HFFc6 (cell line): Measurements from ENCODE around the gene VPS37D. TPM values are rescaled to one million over a fixed set of nuclear protein-coding genes. Genes with fewer than 3 reads are reported as not detected.

Source experiments
- DNase-seq: peaks from one replicate; pipeline ENCODE4 v3.0.0-alpha.2; 2018
- H3K27ac Mint-ChIP-seq: 2 replicates; pipeline ENCODE4 v1.8.0; 2020; ENCODE audit warnings: mild to moderate bottlenecking, mixed read lengths
- H3K27me3 Mint-ChIP-seq: 2 replicates; pipeline ENCODE4 v1.8.0; 2021; ENCODE audit warnings: mild to moderate bottlenecking, moderate library complexity, mixed read lengths; ENCODE audit not compliant: insufficient read depth
- H3K36me3 Mint-ChIP-seq: 2 replicates; pipeline ENCODE4 v1.8.0; 2021; ENCODE audit warnings: low read depth, mixed read lengths
- H3K4me1 Mint-ChIP-seq: 2 replicates; pipeline ENCODE4 v1.8.0; 2020; ENCODE audit warnings: low read depth, mixed read lengths
- H3K4me3 Mint-ChIP-seq: 2 replicates; pipeline ENCODE4 v1.8.0; 2020; ENCODE audit warnings: mild to moderate bottlenecking, moderate library complexity, mixed read lengths
- H3K9me3 Mint-ChIP-seq: 2 replicates; pipeline ENCODE4 v1.8.0; 2020; ENCODE audit warnings: mild to moderate bottlenecking, mixed read lengths
- CTCF ChIP-seq: fragments of 200-600 bp; sonication (generic); IDR thresholded peaks from 2 replicates; pipeline ENCODE4 v1.5.0; 2021; ENCODE audit warnings: antibody characterized with exemption, mild to moderate bottlenecking
- total RNA-seq, 6 experiments: library from RNA; stranded (reverse); fragmentation: NEBNext Ultra II Directional; extraction: Animal tissue kit (Norgen Biotek cat#: 25700); gene quantifications; 2 replicates in 1 of 6; 3 replicates in 5 of 6; pipeline ENCODE4 v1.2.3, GENCODE V29; 2021

VPS37D gene
- total RNA-seq, 6 experiments from 2014 or later = 2.4 to 3.1 (median 2.7) TPM

DNA sequence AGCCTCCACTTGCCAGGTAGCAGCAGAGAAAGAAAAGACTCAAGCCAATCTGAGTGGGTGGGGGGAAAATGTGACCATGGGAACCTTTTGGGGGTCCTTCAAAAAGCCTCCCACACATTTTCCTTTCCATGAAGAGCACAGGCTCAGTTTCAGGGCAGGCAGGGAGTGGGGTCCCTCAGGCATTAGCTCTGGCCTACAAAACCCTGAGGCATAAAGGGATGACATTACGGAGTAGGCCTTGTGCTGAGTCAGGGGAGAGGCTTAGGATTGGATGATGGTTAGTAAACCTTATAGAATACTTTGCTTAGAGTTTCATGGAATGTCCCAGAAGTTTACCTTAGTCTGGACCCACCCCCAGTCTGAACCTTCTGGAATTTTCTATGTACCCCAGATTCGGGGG lies 12.1 kb downstream of the VPS37D start:
- Mint-ChIP-seq H3K9me3 (no peaks in the 10 kb centered on the region), H3K27ac (no peak overlapping the region), H3K4me1 (peaks cover 27% of the 10 kb centered on the region), H3K36me3 (peaks cover 20% of the 10 kb centered on the region), H3K4me3 (no peak overlapping the region), H3K27me3 (no peaks in the 10 kb centered on the region; the same call in 1 of the 2 replicates)
- TF ChIP-seq CTCF = no peak
- DNase-seq = no peak

GRCh38 chr7:73680501-73680900 lies 12.9 kb downstream of the VPS37D start:
- DNase-seq = no peak
- no peak overlapping the region for H3K27ac Mint-ChIP-seq
- no peaks in the 10 kb centered on the region; the same call in 1 of the 2 replicates for H3K27me3 Mint-ChIP-seq
- H3K9me3 Mint-ChIP-seq = no peaks in the 10 kb centered on the region
- peaks cover 20% of the 10 kb centered on the region for H3K36me3 Mint-ChIP-seq
- peak overlapping the region; percentile 96 for H3K4me3 Mint-ChIP-seq
- TF ChIP-seq CTCF = no peak
- peaks cover 27% of the 10 kb centered on the region for H3K4me1 Mint-ChIP-seq

DNA sequence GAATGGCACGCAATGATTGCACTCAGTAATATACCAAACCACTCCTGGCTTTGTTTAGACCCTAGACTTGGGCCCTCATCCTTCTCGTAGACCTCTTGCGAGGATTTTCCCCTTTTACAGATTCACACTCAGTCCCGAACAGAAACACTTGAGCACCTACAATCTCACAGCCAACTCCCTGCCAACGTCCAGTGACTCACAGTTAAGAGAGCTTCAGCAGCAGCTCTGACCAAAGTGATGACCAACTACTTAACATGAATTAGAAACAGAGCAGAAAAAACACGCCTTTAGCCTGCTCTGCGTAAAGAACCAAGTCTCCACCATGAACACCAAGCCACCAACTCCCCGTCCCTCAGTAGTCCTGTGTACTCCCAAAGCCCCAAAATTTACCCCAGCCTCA lies 13.4 kb downstream of the VPS37D start:
- no peak for TF ChIP-seq CTCF
- peak overlapping the region; percentile 73 for H3K27ac Mint-ChIP-seq
- H3K27me3 Mint-ChIP-seq = no peaks in the 10 kb centered on the region; the same call in 1 of the 2 replicates
- no peaks in the 10 kb centered on the region for H3K9me3 Mint-ChIP-seq
- peaks cover 27% of the 10 kb centered on the region for H3K4me1 Mint-ChIP-seq
- peaks cover 20% of the 10 kb centered on the region for H3K36me3 Mint-ChIP-seq
- DNase-seq = peak; percentile 45
- H3K4me3 Mint-ChIP-seq = peak overlapping the region; percentile 96

DNA sequence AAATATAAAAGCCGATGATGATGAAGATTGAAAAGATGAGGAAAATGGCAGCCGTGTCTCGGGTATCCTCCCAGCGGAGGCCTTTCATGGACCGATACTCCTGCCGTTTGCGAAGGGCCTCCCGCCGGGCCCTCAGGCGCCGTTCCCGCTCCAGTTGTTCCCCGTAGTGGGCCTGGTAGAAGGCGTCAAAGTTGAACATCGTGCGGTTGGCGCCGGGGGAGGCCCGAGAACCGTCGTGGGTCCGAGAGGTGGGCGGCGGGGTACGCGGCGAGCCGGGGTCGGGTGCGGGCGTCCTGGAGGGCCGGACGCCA lies 15.1 kb downstream of the VPS37D start:
- Mint-ChIP-seq H3K36me3 (peaks cover 26% of the 10 kb centered on the region), H3K4me1 (peaks cover 27% of the 10 kb centered on the region), H3K9me3 (no peaks in the 10 kb centered on the region), H3K4me3 (peak overlapping the region; percentile 96), H3K27ac (peak overlapping the region; percentile 88), H3K27me3 (no peaks in the 10 kb centered on the region; the same call in 1 of the 2 replicates)
- DNase-seq = no peak
- TF ChIP-seq CTCF = no peak

DNA sequence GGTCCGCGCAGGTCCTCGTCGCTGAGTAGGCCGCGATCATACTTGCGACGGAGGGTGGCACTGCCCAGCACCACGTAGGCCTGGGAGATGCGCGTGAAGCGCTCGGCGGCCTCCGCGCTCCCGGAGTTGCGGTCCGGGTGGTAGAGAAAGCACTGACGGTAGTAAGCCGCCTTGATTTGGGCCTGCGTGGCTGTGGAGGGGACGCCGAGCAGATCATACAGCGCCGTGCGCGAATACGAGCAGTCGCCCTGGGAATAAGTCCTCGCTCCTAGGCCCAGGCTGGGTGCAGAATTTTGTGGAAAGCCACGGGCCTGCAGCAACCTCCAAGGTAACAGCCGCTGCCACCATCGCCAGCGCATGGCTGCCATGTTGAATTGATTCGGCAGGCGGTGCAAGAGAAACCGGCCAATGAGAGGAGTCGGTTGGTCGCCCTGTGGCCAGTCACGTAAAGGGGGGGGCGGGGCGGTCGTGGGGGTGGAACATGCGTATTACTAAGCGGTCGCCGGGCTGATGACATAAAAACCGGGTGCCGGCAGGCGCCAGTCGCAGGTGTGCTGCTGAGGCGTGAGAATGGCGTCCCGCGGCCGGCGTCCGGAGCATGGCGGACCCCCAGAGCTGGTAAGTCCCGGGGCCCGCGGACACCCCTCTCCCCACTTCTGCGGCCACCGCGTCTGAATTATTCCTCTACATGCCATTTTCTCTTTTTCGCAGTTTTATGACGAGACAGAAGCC lies 15.6 kb downstream of the VPS37D start, which contains the start of the genes BUD23 and DNAJC30:
Gene BUD23, plus strand, starts transcription at position 542 of the 732 bp plus-strand sequence. Its CDS starts 29 bp downstream, at position 571.
Gene DNAJC30, minus strand, starts transcription at position 398 of the 732 bp plus-strand sequence. Its CDS starts 30 bp downstream, at position 368.
- Mint-ChIP-seq H3K4me3 (peak within 1 kb of the TSS; percentile 96), H3K36me3 (peaks cover 20% of the 10 kb centered on the region), H3K27ac (peak within 1 kb of the TSS; percentile 89), H3K4me1 (peaks cover 27% of the 10 kb centered on the region), H3K27me3 (no peaks in the 10 kb centered on the region; the same call in 1 of the 2 replicates), H3K9me3 (no peaks in the 10 kb centered on the region)
- peak; percentile 93 for DNase-seq
- TF ChIP-seq CTCF = 0 out of 2 replicates have a peak, but pooled peaks have one; percentile 9
